Measurements from ENCODE around the gene AK5.

The AK5 gene

DNA sequence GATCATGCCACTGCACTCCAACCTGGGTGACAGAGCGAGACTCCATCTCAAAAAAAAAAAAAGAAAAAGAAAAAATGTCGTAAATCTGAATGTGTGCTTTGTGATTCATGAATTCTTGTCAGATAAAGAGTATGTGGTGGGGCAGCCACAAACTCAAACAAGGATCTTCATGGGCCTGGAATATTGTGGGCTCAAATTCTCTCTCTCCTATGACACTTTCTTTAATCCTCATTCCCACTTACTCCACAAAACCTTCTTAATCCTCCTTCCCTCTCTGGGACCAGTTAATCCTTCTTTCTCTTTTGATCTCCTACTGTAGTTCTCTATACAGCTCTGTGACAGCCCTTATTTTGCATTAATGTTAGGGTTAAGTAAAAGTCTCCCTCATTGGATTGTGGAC is 112.3 kb downstream of the AK5 start:
- no peak overlapping the region for H3K27ac Mint-ChIP-seq
- no peak overlapping the region for H3K4me3 Mint-ChIP-seq
- H3K36me3 Mint-ChIP-seq (ENCODE audit: low read depth) = no peaks in the 10 kb centered on the region
- H3K9me3 Mint-ChIP-seq = no peaks in the 10 kb centered on the region
- H3K27me3 Mint-ChIP-seq (ENCODE audit: low read depth, poor library complexity) = no peaks in the 10 kb centered on the region
- no peaks in the 10 kb centered on the region for H3K4me1 Mint-ChIP-seq
- TF ChIP-seq CTCF (IDR thresholded peaks at IDR 0.05) = no peak
- DNase-seq = no peak

DNA sequence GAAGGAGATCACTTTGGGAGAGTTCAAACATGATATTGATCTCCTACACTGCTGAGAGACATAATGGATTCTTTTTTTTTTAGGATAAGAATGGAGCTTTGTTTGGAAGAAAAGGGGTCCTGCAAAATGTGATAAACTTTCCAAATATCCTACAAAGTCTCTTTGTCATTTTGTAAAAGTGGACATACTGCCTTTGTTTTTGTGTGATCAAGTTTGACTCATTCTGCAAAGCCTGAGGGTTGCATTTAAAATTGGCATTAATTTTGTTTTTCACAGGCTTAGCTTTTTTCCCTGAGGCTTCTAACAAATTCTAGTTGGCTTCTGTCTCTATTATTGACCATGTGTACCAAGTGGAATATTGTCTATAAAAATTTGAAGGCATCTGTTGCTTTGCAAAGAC is 113.2 kb downstream of the AK5 start:
- H3K9me3 Mint-ChIP-seq = no peaks in the 10 kb centered on the region
- H3K4me3 Mint-ChIP-seq = no peak overlapping the region
- H3K4me1 Mint-ChIP-seq = no peaks in the 10 kb centered on the region
- no peak for DNase-seq
- H3K36me3 Mint-ChIP-seq (ENCODE audit: low read depth) = no peaks in the 10 kb centered on the region
- TF ChIP-seq CTCF (IDR thresholded peaks at IDR 0.05) = no peak
- H3K27ac Mint-ChIP-seq = no peak overlapping the region
- no peaks in the 10 kb centered on the region for H3K27me3 Mint-ChIP-seq (ENCODE audit: low read depth, poor library complexity)

DNA sequence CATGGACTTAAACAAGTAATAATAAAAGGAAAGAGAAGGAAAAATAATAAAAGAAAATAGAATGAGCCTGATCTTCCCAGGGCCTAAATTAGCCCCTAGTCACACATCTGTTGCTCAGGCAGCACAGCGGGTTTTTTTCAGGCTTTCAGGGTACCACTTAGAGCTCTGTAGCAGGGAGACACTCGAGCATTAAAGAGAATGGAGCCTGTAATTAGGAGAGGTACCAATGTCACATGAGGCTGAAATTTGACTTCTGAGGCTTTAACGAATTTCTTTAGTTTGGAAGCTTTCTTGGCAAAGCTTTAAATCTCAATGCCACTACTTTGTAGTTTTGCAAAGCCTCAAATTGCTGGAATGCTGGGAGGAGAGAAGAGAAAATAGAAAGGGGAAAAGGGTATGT is 116.3 kb downstream of the AK5 start:
- H3K4me1 Mint-ChIP-seq = no peaks in the 10 kb centered on the region
- no peaks in the 10 kb centered on the region for H3K36me3 Mint-ChIP-seq (ENCODE audit: low read depth)
- H3K4me3 Mint-ChIP-seq = no peak overlapping the region
- no peaks in the 10 kb centered on the region for H3K9me3 Mint-ChIP-seq
- TF ChIP-seq CTCF (IDR thresholded peaks at IDR 0.05) = no peak
- no peak for DNase-seq
- no peaks in the 10 kb centered on the region for H3K27me3 Mint-ChIP-seq (ENCODE audit: low read depth, poor library complexity)
- no peak overlapping the region for H3K27ac Mint-ChIP-seq

DNA sequence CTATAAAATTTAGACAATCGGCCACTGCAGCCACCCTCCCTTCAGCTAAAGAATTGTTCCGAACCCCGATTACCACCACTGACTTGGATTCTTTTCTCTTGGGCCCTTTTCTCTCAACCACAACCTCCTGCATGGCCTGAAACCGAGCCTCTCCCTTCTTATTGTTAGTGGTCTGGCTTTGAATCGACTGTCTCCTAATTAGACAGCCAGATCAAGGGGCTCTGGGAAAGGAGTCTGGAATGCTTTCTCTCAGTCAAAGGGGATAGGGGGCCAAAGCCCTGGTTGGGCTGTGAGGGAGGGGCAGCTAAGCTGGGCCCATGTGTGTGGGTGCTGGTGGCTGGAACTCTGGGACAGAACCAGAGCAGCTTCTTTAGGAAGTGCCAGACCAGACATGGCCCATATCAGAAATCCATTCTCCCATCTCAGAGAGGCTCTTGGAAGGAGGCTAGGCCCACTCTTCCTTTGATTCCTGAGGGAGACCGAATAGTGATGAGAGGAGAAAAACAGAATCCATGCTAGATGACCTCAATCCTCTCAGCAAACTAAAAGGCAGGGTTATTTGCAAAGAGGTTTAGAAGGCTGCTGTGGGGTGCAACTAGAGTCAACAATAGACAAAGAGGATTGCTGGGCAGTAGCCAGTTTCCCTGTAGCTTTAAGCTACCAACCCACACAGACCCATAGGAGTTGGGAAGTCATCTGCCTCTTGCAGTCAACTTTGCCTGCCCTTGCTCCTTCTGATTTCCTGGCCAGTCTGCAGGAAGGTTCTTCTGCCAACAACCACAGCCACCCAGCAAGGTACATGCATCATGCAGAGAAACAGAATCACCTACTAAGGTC is 117.6 kb downstream of the AK5 start:
- Mint-ChIP-seq H3K9me3 (peaks cover 7% of the 10 kb centered on the region), H3K27ac (no peak overlapping the region), H3K27me3 (ENCODE audit: low read depth, poor library complexity) (no peaks in the 10 kb centered on the region), H3K4me3 (no peak overlapping the region), H3K4me1 (no peaks in the 10 kb centered on the region), H3K36me3 (ENCODE audit: low read depth) (no peaks in the 10 kb centered on the region)
- no peak for DNase-seq
- TF ChIP-seq CTCF (IDR thresholded peaks at IDR 0.05) = no peak

DNA sequence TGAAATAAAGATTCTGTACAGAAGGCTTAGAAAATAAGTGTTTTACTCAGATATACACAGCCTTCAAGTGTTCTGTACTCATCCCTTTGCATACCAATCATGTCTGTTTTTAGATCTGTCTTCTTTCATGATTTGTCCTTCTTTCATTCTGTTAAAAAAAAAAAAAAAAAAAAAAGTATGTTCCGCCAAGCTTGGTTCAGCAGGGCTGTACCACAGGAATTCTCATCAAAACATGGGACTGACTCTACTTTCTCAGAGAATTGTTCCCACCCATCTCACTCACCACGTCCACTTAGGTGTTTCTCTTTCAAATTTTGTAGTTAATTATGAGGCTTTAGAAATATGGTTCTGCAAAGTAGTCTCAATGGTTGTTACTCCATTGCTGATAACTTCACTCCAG is 119.0 kb downstream of the AK5 start:
- TF ChIP-seq CTCF (IDR thresholded peaks at IDR 0.05) = no peak
- Mint-ChIP-seq H3K4me1 (no peaks in the 10 kb centered on the region), H3K9me3 (peaks cover 7% of the 10 kb centered on the region), H3K36me3 (ENCODE audit: low read depth) (no peaks in the 10 kb centered on the region), H3K27me3 (ENCODE audit: low read depth, poor library complexity) (no peaks in the 10 kb centered on the region), H3K4me3 (no peak overlapping the region), H3K27ac (no peak overlapping the region)
- no peak for DNase-seq

DNA sequence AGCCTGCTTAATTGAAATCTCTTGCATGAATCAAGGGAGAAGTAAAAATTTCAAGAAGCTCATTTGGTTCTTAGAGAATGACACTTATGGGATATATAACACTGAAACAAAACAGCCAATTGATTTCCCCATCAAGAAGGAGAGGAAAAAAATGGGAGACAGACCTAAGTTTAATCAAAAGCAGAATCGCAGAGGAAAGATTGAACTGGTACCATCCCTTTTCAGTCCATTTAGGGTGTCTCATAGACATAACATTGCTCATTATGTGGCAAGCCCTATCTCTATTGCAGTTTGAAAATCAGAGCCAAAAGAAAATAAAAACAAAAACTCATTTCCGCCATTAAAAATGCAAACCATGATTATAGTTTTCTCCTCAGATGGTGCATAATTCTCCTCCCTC is 119.6 kb downstream of the AK5 start:
- H3K4me3 Mint-ChIP-seq = no peak overlapping the region
- H3K9me3 Mint-ChIP-seq = peaks cover 7% of the 10 kb centered on the region
- DNase-seq = no peak
- H3K36me3 Mint-ChIP-seq (ENCODE audit: low read depth) = no peaks in the 10 kb centered on the region
- no peaks in the 10 kb centered on the region for H3K4me1 Mint-ChIP-seq
- no peak for TF ChIP-seq CTCF (IDR thresholded peaks at IDR 0.05)
- H3K27me3 Mint-ChIP-seq (ENCODE audit: low read depth, poor library complexity) = no peaks in the 10 kb centered on the region
- H3K27ac Mint-ChIP-seq = no peak overlapping the region
